Panc1 (cell line): ENCODE results near the gene VPS45. TPM values are rescaled to one million over a fixed set of nuclear protein-coding genes. Genes with fewer than 3 reads are reported as not detected.
"Not testable (repeated sequence)": the region's sequence is repeated elsewhere in the genome, so short reads cannot be mapped to it uniquely, and the experiment has no call there.

Source experiments
- ATAC-seq: fragments of 200-7000 bp; cut with Tn5 transposase; 2 replicates; pipeline ENCODE4 v1.9.1; 2020; ENCODE audit warnings: mild to moderate bottlenecking, moderate library complexity
- BruUV-seq: library from RNA; stranded (reverse); fragments of 400-500 nt; replicated peaks from 2 replicates; lab custom pipeline; 2021; lab: Mats Ljungman, UMichigan
- CTCF ChIA-PET: fragments of 300-600 bp; sonication (Branson Sonifier 250); formaldehyde crosslinking; loops from one replicate; lab custom pipeline; 2022; ENCODE audit warnings: antibody characterized with exemption; lab: Charles Lee
- POLR2A ChIA-PET: fragments of 300-600 bp; sonication (Branson Sonifier 250); formaldehyde crosslinking; loops from one replicate; lab custom pipeline; 2022; ENCODE audit warnings: antibody characterized with exemption; lab: Charles Lee
- DNase-seq: peaks from one replicate; pipeline ENCODE4 v3.0.0-alpha.2; 2010; ENCODE audit warnings: low read depth, low spot score
- H3K27ac ChIP-seq: 2 replicates; pipeline ENCODE4 v1.5.1; 2011; ENCODE audit warnings: mild to moderate bottlenecking, low read length, inconsistent platforms
- H3K27me3 ChIP-seq: fragments of 200-500 bp; sonication (Bioruptor generic); 2 replicates; pipeline ENCODE4 v1.6.0; 2014; ENCODE audit warnings: low read length, inconsistent platforms; ENCODE audit not compliant: control insufficient read depth, insufficient read depth
- H3K36me3 ChIP-seq: fragments of 200-500 bp; sonication (Bioruptor generic); 2 replicates; pipeline ENCODE4 v1.5.1; 2014; ENCODE audit warnings: inconsistent platforms, mild to moderate bottlenecking, low read length, moderate library complexity; ENCODE audit not compliant: control insufficient read depth, insufficient read depth
- H3K4me1 ChIP-seq: 2 replicates; pipeline ENCODE4 v1.5.1; 2011; ENCODE audit warnings: inconsistent platforms, mild to moderate bottlenecking, low read length, moderate library complexity; ENCODE audit not compliant: control insufficient read depth, insufficient read depth
- H3K4me3 ChIP-seq, 2 experiments: 2 replicates each; pipeline ENCODE4 v1.5.1; 2011 to 2012; ENCODE audit warnings: low read depth in 2 of 2, low read length in 2 of 2, mild to moderate bottlenecking in 2 of 2, inconsistent platforms in 1 of 2, moderate library complexity in 1 of 2
- H3K9me3 ChIP-seq: fragments of 200-500 bp; sonication (Bioruptor generic); 2 replicates; pipeline ENCODE4 v1.5.1; 2014; ENCODE audit warnings: low read depth, mild to moderate bottlenecking, inconsistent platforms, low read length, moderate library complexity; ENCODE audit not compliant: control insufficient read depth, insufficient read depth
- CTCF ChIP-seq: fragments of 450-650 bp; IDR thresholded peaks from 2 replicates; pipeline ENCODE4 v1.5.1; 2017; ENCODE audit warnings: mild to moderate bottlenecking
- POLR2AphosphoS5 ChIP-seq: IDR thresholded peaks from 2 replicates; pipeline ENCODE4 v1.6.1; 2012; ENCODE audit warnings: mild to moderate bottlenecking, low read depth, low read length, moderate library complexity
- REST ChIP-seq, 2 experiments: IDR thresholded peaks; 2 replicates each; pipeline ENCODE4 v1.6.1; 2011 to 2012; ENCODE audit warnings: low read depth in 2 of 2, control low read depth in 1 of 2, low read length in 1 of 2, mild to moderate bottlenecking in 1 of 2, moderate library complexity in 1 of 2; ENCODE audit not compliant: insufficient read depth in 1 of 2
- SIN3A ChIP-seq: IDR thresholded peaks from 2 replicates; pipeline ENCODE4 v1.6.1; 2012; ENCODE audit warnings: low read depth, mild to moderate bottlenecking, low read length, moderate library complexity, borderline replicate concordance; ENCODE audit not compliant: insufficient read depth
- TCF7L2 ChIP-seq: IDR thresholded peaks from 2 replicates; pipeline ENCODE4 v1.6.1; 2011; ENCODE audit warnings: mild to moderate bottlenecking, low read depth, low read length, inconsistent platforms
- in situ Hi-C: cut with HindIII; loops from 2 replicates; pipeline ENCODE4 v1.10.0; 2016; ENCODE audit warnings: low sequenced_read_pairs, low pct_unique_long_range_greater_than_20kb
- intact Hi-C: fragments of 100-400 bp; cut with micrococcal nuclease; formaldehyde crosslinking; loops from one replicate; pipeline ENCODE4 v1.10.0; 2022; ENCODE audit not compliant: unreplicated experiment
- total RNA-seq: library from RNA; stranded (reverse); gene quantifications from one replicate; pipeline ENCODE4 v1.2.1, GENCODE V29; 2021; ENCODE audit not compliant: unreplicated experiment

The VPS45 gene
- total RNA-seq, 1 experiment from 2014 or later = 24.9 TPM

DNA sequence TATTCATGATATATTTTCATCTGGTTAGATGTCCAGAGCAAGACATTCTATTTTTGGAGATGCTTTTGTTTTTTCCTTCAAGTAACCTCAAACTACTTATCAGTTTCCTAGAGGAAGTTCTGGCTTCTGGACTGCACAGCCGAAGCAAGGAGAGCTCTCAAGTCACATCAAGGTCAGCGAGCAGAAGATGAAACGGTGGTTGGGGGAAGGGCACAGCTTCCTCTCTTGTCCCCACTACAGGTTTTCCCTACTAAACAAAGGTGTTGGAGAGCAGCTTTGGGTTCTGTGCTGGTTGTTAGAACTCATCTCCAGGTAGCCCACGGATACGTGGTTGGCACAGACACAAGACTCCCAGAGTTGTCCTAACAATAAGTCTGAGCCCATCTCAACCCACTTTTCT is 77.0 kb downstream of the VPS45 start:
- in situ Hi-C loops = no loop called here
- POLR2A ChIA-PET = no interaction called here

DNA sequence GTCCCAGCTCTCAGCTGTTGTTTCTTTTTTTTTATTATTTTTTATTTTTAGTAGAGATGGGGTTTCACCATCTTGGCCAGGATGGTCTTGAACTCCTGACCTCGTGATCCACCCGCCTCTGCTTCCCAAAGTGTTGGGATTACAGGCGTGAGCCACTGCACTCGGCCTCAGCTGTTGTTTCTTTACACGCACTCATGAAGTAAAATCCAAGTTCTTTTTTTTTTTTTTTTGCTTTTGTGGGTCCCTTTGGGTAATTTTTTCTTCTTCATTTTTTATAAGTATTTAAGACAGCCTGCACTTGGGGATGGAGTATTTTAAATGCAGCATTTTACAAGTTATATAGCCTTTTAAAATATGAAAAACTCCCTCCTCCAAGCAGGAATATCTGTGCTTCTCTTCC is 78.4 kb downstream of the VPS45 start:
- not testable (repeated sequence) for ATAC-seq, BruUV-seq

More for the DNA sequence above, 77.0 kb downstream of the VPS45 start:
- Histone ChIP-seq H3K27me3 (no peaks in the 10 kb centered on the region), H3K36me3 (no peaks in the 10 kb centered on the region), H3K4me1 (peaks cover 2% of the 10 kb centered on the region; the same call in 1 of the 2 replicates), H3K27ac (no peak overlapping the region), H3K9me3 (no peaks in the 10 kb centered on the region), H3K4me3 (no peak overlapping the region)
- intact Hi-C loops = no loop called here
- DNase-seq = no peak
- CTCF ChIA-PET = no interaction called here
- no peak for ATAC-seq
- BruUV-seq = no TSS peak
- TF ChIP-seq REST (IDR thresholded peaks at IDR 0.05; ENCODE audit: insufficient read depth in 1 of 2, low read depth in 2 of 2, low read length in 1 of 2) (no peak), POLR2AphosphoS5 (no peak), CTCF (no peak), TCF7L2 (no peak), SIN3A (no peak)

DNA sequence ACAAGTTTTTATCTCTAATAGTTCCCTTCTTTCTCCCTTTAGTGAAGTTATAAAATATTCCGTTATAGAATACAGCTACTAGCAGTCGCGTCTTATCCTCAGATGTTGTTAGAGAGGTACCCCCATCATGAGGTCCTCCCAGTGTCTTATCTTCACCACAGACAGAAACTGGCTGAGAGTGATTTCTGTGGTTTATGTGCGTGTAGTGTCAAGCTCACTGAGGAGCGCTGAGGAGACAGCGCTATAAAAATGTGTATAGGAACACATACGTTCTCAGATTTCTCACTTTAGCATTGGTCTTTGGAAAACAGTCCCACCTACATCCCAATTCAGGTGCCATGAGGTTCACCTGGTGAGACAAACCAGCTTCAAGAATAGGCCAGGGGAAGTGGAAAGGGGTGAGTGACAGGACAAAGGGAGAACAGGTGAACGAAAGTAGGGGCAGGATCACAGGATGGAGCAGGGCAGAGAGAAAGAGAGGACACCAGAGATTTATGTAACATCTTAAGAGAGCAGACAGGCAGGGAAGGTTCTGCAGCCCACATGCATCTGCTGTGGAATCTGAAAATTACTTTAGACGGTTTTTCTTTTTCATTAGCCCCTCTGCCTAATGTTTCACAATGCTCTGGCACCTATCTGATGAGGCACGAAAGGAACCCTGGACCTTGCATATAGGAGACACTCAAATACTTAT is 79.4 kb downstream of the VPS45 start:
- POLR2A ChIA-PET = no interaction called here

More for the DNA sequence above, 78.4 kb downstream of the VPS45 start:
- H3K36me3 ChIP-seq, in situ Hi-C loops, DNase-seq, H3K27ac ChIP-seq, POLR2A ChIA-PET, H3K4me3 ChIP-seq, H3K27me3 ChIP-seq, intact Hi-C loops, H3K4me1 ChIP-seq, H3K9me3 ChIP-seq: not testable (repeated sequence)
- CTCF ChIA-PET = interaction anchor here (0.5 kb wide), 1 partner anchor 41 kb away, joined by 3 read pairs; no protein-coding TSS in a partner anchor

More for the DNA sequence above, 79.4 kb downstream of the VPS45 start:
- no peak overlapping the region for H3K27ac ChIP-seq
- H3K4me1 ChIP-seq = peaks cover 11% of the 10 kb centered on the region
- no peaks in the 10 kb centered on the region for H3K9me3 ChIP-seq
- DNase-seq = no peak
- BruUV-seq = no TSS peak
- H3K27me3 ChIP-seq = no peaks in the 10 kb centered on the region
- TF ChIP-seq TCF7L2 (no peak), POLR2AphosphoS5 (no peak), SIN3A (no peak), REST (IDR thresholded peaks at IDR 0.05; ENCODE audit: insufficient read depth in 1 of 2, low read depth in 2 of 2, low read length in 1 of 2) (no peak), CTCF (no peak)
- no peaks in the 10 kb centered on the region for H3K36me3 ChIP-seq
- no peak overlapping the region for H3K4me3 ChIP-seq
- ATAC-seq = no peak
- in situ Hi-C loops (no loop called here), intact Hi-C loops (no loop called here)
- CTCF ChIA-PET = no interaction called here
